Left lobe of liver (tissue), 2 donors: Measurements from ENCODE around the gene INSL3. TPM values are rescaled to one million over a fixed set of nuclear protein-coding genes. Genes with fewer than 3 reads are reported as not detected.

Source experiments
- ATAC-seq: fragments of 200-7000 bp; cut with Tn5 transposase; one replicate; pipeline ENCODE4 v1.9.1; 2020; ENCODE audit warnings: mild to moderate bottlenecking, moderate library complexity
- DNase-seq: peaks from one replicate; pipeline ENCODE4 v3.0.0-alpha.2; 2020; ENCODE audit warnings: low spot score
- total RNA-seq: library from RNA; stranded (reverse); gene quantifications from one replicate; pipeline ENCODE4 v1.2.1, GENCODE V29; 2021
- donor health status: DM: no; HTN: no; CAD: no; lungs with moderate emphysema.
- donor health status: DM: no; HTN: yes; CAD: no.

Gene INSL3, protein sequence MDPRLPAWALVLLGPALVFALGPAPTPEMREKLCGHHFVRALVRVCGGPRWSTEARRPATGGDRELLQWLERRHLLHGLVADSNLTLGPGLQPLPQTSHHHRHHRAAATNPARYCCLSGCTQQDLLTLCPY
- not detected for total RNA-seq

DNA sequence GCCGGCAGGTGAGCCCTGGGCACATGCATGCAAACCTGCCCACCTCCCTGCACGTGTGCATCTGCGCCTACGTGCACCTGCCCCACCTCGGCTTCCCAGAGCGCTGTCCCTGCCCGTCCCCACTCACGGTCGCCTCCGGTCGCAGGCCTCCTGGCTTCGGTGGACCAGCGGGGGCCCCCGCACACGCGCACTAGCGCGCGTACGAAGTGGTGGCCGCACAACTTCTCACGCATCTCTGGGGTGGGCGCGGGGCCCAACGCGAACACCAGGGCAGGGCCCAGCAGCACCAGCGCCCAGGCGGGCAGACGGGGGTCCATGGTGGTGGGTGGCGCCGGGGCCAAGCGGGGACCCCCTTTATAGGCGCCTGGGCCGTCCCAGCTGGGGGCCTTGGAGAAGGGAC is at the start of gene INSL3:
TSS of gene INSL3 (minus strand) at position 330 of the 400 bp plus-strand sequence. CDS start at position 317, 13 bp downstream.
- DNase-seq, result no peak

DNA sequence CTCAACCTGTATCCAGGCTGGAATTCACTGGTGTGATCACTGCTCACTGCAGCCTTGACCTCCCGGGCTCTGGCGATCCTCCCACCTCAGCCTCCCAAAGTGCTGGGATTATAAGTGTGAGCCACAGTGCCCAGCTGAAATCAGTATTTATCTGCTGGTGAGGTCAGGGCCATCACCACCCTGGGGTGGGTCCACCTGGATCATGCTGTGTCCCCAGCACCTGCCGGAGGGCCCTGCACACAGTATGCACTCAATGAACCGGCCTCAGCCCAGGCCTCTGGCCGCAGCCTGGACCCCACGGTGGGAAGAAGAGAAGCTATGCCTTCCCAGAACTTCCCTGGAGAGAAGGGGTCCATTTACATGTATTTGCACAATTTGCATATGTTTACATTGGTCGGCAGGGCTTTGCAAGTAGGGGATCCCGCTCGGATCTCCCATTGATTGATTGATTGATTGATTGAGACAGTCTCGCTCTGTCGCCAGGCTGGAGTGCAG is 47.8 kb upstream of the INSL3 start:
- DNase-seq (no peak), ATAC-seq (no peak)

More for the DNA sequence above, at the start of gene INSL3:
- ATAC-seq, result no peak

DNA sequence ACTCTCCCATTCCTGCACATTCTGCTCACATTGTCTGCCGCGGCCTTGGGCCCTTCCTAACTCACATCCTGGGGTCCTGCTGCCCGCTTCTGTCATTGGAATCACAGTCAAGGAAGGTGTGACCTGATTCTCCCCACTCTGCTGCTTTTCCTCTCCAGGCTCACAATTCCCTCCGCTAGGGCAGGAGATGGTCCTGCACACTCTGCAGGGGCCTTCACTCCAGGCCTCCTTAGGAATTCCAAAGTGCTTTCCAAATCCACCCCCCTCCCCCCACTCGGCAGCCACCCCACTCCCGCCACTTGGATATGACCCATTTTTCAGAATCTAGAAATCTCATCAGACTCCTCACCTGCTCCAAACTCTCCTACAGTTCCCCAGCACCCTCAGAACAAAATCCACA is 47.4 kb upstream of the INSL3 start:
- ATAC-seq, result no peak

DNA sequence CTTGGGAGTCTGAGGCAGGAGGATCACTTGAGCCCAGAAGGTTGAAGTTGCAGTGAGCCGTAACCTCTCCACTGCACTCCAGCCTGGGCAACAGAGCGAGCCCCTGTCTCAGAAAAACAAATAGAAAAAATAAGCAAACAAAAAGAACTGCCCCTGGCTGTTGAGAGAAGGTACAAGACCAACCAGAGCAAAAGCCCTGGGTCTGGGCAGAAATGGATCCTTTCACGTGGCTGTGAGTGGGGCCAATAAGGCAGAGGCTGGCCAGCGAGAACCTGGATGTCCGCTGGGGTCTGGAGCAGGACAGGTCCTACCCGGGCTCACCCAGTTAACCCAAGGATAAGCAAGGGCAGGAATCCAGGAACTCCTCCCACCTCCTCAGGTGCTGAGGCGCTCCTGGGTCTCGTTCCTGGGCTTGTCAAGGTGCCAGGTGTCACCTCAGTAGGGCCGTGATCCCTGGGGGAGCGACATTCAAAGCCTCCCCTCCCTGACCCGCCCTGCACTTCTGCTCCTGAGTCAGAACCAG is 45.7 kb upstream of the INSL3 start:
- DNase-seq (no peak), ATAC-seq (no peak)

More for the DNA sequence above, 47.4 kb upstream of the INSL3 start:
- DNase-seq, result no peak

DNA sequence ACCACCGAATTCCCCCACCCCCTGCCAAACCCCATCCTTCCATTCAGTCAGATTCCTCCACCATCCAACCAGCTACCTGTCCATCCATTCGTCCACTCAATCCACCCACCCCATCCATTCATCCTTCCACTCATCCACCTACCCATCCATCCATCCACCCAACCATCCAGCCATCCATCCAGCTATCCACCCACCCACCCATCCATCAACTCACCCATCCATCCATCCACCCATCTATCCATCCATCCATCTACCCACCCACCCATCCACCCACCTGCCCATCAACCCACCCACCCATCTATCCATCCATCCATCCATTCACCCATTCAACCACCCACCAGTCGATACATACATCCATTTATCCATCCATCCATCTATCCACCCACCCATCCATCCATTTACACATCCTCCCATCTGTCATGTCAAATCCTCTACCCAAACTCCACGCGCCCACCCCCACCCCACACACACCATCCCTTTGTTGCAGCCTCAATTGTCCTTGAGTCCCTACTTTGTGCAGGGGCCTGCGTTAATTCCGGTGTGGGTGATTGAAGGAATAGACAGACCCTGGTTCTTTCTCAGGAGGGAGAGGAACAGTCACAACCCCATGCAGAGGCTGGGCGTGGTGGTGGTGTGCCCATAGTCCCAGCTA is 45.1 kb upstream of the INSL3 start:
- no peak for DNase-seq
- ATAC-seq, result no peak

DNA sequence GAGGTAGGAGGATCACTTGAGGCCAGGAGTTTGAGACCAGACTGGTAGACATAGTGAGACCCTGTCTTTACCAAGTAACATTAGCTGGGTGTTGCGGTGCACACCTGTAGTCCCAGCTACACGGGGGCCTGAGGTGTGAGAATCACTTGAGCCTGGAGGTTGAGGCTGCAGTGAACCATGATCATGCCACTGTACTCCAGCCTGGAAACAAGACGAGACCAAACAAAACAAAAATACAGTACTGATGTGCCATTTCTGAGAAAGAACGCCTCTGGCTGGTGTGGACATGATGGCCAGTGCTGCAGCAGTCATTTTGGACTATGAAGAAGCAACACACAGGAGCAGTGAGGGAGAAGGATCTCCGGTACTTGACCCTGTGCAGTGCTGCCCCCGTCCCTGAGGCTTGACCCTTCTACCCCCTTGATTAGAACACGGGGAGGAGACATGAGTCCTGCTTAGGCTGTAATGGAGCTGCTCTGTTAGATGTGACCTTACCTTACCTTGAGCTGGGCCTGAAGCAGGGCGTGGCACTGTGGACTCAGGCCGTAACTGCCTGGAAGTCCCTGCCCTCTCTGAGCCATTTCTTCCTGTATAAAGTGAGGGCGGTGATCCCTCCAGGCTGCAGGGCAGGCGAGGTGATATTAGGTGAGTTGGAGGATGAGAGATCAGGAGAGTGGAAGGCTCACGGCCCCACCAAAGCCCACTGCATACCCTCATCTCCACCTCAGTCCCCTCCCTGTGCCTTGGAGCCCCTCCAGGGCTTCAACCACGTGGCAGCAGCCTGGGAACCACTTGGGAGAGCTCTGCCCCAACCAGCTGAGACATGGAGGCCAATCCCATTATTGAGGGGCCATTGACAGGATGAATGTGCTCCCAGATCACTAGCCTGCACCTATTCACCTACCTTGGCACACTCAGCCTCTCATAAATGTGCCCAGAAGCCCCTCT is 44.3 kb upstream of the INSL3 start:
- ATAC-seq (peak; percentile 48), DNase-seq (no peak)

DNA sequence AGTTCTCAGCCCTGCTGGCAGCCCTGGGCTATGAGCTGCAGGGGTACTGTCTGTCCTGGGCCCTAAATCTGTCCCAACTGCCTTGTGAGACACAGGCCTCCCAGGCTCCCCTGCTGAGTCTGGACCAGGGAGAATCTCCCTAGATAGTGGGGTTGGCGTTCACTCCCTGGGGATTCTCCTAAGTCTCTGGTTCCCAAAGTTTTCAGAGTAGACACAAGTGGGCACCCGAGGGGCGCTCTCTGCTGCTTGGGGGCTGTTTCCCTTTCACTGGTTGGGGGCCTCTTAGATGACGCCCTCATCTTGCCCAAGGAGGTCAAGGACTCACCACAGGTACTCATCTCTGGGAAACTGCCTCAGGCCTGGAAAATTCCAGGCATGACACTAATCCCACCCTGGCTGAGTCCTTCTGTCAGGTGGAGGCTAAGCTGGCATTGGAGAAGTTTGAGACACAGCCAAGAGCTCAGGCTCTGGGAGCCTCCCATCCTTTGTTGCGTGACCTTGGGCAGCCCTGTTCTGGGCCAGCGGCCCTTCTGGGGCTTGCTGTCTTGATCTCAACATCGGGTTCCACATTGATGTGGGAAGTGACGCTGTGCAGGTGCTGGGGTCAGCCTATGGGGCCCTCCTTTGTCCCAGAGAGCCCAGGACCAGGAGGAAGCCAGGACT is 42.3 kb upstream of the INSL3 start:
- DNase-seq (no peak), ATAC-seq (no peak)

DNA sequence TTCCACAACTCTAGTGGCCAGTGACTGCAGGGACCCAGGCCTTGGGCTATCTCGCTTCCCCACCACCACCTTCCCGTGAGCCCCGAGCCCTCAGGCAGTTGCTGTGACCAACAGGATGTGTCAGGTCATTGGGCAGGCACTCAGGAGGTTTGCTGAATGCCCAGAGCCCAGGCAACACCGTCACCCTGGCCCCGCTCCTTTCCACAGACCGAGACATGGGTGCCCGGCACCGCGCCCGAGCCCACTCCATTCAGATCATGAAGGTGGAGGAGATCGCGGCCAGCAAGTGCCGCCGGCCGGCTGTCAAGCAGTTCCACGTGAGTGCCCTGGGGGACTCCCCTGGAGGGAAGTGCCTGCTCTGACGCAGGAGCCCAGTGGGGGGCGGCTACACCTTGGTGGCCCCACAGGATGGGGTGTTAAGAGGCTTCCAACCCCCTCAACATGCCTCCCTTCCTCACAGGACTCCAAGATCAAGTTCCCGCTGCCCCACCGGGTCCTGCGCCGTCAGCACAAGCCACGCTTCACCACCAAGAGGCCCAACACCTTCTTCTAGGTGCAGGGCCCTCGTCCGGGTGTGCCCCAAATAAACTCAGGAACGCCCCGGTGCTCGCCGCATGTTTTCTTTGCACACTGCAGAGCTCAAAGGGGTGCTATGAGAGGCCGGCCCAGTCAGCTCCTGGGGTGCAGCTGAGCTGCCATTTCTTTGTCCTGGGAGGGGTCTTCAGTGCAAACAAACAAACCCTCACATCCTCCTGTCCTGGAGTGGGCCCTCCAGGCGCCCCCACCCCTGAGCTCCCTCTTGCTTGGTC is 41.6 kb upstream of the INSL3 start:
- DNase-seq, result no peak

DNA sequence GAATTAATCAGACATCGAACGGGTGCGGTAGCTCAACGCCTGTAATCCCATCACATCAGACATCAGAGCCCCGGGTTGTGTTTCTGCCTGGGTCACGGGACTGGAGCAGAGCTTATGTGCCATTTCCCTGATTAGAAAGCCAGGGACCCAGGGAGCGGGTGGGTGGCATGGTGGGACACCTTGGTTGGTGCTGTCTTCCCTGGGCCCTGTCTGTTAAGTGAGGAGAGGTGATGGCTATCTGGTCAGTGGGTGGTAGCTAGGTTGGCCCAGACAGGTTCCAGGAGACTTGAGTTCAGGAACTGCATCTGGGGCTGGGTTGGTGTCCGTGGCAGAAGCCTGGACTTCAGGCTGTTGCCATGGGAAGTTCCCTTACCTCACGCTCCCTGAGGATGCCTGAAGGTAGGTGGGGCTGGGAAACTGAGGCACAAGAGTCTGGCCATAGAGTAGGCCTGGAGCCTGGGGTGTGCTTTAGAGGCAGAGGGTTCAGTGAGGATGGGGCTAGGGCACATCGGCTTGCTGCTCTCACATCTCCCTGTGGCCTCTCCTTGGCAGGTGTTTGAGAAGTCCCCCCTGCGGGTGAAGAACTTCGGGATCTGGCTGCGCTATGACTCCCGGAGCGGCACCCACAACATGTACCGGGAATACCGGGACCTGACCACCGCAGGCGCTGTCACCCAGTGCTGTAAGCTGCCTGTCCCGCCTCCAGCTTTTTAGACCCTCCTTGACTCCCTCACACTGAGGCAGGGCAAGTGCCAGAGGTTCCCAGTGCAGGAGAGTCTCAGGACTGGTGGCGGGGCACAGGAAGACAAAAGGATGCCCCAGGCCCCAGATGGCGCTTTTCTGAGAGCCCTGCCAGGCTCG is 40.5 kb upstream of the INSL3 start:
- ATAC-seq, result no peak

More for the DNA sequence above, 41.6 kb upstream of the INSL3 start:
- ATAC-seq, result no peak

DNA sequence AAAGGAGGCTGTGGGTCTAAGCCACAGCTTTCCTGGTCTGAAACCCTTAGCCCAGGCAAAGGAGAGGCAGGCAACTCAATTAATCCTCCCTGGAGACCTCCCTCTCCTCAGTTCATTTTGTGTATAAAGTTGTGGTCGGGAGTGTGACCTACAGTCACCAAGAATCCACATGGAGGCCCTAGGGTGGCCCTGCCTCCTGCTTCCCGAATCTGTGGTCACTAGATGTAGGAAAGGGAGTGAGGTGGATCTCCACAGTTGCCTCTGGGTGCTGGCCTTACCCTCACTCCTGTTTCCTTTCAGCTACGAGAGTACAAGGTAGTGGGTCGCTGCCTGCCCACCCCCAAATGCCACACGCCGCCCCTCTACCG is 39.7 kb upstream of the INSL3 start:
- ATAC-seq (no peak), DNase-seq (no peak)

More for the DNA sequence above, 40.5 kb upstream of the INSL3 start:
- no peak for DNase-seq

DNA sequence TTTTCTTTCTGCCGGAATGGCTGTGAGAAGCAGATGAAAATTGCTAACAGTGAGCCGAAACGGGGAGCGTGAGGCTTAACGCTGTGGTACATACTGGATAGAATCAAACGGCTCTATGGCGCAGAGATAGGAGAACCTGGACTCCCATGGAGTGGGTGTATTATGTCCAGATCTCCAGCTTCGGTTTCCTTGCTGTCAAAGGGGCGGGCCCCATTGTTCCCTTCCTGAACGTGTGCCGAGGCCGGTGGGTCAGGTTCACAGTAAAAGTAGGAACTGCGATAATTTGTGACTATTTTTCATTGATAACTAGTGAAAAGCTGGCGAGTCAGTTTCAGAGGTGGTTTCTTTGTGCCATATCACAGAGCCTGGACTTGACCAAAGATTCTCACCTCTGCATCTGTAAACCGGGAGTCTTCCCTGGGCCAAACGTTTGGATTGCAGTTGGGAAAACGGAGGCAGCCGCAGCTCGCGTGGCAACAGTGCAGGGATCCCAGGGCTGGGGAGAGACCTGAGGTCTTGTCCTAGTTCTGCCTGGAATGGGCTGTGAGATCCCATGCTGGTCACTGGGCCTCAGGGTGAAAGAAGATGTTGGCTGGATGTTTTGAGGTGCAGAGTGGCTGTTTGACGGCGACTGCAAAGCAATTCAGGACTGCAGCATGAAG is 39.1 kb upstream of the INSL3 start:
- DNase-seq, result no peak
- ATAC-seq, result no peak

DNA sequence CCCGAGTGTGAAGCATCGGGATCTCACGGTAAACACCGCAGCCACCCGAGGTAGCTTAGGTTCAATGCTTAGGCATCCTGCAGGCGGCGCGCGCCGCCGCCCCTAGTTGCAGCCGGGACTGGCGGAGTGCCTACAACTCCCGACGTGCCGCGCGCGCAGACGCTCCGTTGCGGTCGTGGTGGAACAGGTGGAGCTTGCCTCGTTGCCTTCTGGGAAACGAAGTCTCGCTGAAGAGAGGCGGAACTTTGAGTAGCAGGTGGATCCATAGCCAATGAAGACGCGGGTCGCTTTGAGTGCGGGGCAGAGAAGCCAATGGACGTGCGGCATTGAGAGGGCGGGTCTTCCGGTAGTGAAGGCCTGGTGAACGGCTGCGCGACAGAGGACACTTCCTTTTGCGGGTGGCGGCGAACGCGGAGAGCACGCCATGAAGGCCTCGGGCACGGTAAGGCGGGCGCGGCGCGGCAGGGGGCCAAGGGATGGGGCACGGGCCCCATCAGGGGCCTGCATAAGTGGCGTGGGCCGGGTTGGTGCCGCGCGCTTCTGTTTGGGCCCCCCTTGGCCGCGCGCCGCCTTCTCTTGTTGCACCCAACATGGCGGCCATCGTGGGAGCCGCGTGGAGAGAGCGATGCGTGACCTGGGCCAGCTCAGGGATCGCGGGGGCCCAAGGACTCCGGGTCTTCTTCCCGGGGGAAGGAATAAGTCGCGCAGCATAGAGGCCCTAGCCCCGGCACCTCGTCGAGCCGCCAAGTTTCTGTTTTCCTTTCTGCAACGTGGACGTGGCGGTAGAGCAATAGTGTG is 38.4 kb upstream of the INSL3 start, which contains the start of gene RPL18A:
TSS of gene RPL18A (plus strand) at position 378 of the 798 bp plus-strand sequence. CDS start at position 425, 47 bp downstream.
- DNase-seq (peak; percentile 99), ATAC-seq (peak; percentile 95)

DNA sequence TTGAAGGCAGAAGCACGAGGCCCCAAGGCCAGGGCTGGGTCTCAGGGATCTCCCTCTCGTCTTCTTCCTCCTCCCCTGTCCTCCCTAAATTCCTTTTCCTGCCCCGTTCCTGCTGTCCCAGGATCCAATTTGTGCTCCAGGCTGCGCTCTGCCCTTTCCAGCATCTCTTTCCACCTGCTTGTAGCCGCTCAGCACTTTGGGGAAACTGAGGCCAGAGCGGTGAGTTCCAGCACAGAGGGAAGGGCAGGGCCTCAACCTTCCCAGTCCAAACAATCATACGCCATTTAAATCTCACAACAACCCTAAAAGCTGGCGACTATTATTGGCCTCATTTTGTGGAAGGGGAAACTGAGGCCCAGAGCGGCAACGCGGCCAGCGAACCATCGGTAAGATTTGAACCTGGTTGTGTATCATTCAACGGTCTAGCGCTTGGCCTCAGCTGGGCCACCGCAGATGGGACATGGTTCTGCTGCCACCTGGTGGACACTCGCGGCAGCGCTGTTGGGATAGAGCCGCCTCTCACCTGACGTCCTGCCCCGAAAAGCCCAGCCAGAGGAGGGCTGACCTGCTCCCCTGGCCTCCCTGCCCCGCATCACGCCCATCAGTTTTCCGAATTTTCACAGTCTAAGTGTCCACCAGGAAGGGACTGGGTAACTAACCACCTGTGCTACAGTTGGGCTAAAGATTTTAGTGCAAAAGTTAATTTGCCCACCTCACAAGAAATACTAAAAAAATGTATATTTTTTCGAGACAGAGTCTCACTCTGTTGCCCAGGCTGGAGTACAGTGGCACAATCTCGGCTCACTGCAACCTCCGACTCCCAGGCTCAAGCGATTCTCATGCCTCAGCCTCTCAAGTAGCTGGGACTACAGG is 34.2 kb upstream of the INSL3 start:
- ATAC-seq, result peak; percentile 70
- peak; percentile 83 for DNase-seq

DNA sequence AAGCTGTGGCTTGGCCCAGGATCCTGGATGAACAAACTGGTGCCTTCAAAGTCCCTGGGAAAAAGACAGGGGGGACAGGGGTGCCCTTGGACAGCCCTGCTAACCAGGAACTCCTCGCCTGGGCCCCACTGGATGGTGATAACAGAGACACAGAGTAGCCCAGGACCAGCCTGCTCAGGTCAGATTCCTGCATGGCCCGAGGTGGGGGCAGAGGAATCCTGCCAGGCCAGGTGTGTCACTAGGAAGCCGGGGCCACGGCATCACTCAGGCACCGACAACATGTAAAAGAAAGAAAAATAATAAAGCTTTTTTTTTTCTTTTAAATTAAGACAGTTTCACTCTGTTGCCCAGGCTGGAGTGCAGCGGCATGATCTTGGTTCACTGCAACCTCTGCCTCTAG is 32.7 kb upstream of the INSL3 start:
- no peak for ATAC-seq
- DNase-seq, result no peak

DNA sequence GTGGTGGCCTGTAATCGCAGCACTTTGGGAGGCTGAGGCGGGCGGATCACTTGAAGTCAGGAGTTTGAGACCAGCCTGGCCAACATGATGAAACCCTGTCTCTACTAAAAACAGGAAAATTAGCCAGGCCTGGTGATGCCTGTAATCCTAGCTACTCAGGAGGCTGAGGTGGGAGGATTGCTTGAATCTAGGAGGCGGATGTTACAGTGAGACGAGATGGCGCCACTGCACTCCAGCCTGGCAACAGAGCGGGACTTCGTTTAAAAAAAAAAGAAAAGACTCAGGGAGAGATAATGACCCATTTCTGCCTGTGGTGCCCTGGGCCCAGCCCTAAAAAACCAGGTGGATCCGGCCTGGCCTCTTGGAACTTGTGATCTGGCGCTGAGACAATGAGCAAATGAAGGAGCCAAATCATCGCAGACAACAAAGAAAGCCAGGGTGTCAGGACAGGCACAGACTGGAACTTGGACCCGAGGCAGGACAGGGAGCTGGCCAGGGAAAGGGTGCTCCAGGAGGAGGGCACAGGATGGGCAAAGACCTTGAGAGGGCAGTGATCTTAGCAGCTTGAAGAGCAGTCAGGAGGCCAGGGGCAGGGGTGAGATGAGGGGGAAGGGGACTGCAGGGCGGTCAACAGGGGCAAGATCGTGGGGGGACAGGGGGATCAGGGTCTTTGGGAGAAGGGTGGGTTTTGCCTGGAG is 27.4 kb upstream of the INSL3 start:
- DNase-seq (no peak), ATAC-seq (no peak)
